Renal cortical epithelial cell (primary cell): ENCODE results near the gene GLRA2. TPM values are rescaled to one million over a fixed set of nuclear protein-coding genes. Genes with fewer than 3 reads are reported as not detected.
"Not testable (repeated sequence)": the region's sequence is repeated elsewhere in the genome, so short reads cannot be mapped to it uniquely, and the experiment has no call there.

Source experiments
- DNase-seq: peaks from one replicate; pipeline ENCODE4 v3.0.0-alpha.2; 2011; ENCODE audit warnings: low read depth
- total RNA-seq: library from RNA; depleted of rRNA; stranded (reverse); fragments of >200 nt; gene quantifications from 2 replicates; pipeline ENCODE4 v1.2.3, GENCODE V29; 2014

The GLRA2 gene
- total RNA-seq, 1 donor from 2014 or later, result 0.10 TPM

DNA sequence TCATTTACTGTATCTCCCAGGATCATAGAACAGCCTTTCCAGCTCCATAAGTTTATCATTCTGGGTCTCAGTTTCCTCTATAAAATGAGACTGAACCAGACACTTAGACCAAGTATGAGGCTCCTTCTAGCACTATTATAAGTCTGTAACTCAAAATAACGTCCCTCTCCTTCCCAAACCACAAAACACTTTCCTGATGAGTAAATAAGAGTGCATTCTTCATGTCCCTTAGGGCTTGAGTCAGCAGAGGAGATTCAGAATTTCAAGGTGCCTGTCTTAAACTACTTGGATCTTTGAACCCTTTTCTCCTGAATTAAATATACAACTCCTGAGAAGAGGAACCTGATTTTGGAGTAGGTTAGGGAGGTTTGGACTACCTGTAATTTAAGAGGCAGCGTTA is 62.6 kb downstream of the GLRA2 start:
- DNase-seq, result no peak

DNA sequence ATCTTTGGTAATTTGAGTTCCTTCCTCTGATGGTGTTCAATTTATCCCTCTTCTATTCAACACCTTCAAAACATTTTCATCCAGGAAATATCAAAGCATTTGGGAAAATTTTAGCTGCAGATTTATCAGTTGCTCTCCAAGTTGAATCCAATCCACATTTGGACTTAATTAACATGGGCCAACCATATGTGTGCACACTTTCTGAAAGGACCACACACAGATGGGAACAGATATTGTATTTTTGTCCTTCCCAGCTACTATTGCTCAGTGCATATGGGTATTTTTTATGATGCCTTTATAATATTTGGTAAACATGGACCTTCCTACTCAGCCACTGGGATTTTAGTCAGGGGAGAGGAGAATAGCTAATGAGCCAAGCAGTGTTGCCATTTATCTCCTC is 65.2 kb downstream of the GLRA2 start:
- DNase-seq, result no peak

DNA sequence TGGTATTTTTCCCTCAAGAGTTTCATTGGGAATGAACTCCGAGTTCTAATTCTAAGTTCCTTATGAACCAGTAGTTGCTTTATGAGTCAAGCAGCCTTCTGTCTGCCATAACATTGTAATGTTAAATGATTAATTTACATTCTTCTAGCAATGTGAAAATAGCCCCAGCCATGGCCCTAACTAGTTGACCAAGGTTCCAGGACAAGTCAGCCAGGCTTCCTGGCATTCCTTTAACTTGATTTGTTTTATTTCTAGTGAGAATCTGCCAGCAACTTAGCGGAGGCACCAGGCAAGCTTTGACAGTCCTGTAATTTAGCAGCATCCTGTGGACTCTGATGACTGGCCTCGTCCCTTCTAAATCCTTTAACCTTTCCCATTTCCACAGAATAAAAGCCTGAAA is 69.0 kb downstream of the GLRA2 start:
- DNase-seq, result peak; percentile 2

DNA sequence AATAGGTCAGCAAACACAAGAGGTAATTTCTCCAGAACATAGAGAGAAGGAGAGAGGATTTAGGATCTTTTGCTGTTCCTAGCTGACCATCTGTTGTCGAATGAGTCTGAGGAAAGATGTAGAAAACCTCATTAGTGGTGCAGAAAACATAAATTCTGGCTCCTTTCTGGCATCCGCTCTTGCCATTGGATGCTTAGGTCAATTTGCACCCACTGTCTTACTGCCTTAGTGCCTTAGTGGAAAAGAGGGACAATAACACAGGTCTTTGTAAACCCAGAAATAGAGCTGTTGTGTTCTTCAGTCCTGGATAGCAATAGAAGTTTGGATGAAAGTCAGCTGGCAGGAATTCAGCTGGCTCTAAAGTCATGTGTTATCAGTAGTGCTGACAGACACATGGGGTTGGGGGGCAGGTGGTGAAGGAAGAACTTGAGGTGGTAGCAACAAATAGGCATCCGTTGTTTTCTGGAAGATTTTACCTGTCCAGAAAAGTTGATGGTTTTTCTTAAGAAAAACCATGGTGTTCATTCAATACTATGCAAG is 78.2 kb downstream of the GLRA2 start:
- no peak for DNase-seq

DNA sequence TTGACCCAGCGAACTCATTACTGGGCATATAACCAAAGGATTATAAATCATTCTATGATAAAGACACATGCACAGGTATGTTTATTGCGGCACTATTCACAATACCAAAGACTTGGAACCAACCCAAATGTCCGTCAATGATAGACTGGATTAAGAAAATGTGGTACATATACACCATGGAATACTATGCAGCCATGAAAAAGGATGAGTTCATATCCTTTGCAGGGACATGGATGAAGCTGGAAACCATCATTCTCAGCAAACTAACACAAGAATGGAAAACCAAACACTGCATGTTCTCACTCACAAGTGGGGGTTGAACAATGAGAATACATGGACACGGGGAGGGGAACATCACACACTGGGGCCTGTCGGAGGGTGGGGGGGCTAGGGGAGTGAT is 83.1 kb downstream of the GLRA2 start:
- DNase-seq, result not testable (repeated sequence)

DNA sequence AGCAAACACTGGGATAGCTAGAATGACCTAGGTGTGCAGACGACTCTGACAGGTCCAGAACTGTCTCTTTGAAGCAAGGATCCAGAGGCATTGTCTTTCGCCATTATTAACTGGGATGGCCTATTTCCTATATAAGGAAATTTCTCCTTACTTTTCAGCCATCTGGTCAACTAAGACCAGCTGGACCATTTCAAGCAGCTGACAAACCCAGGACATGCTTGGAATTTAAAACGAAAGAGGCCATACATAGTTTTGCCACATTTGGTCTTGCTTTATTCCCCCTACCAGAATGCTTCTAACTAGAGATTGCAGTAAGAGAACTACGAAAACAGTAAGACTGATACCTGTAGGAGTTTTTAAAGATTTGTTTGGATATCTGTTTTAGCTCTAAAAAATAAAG is 87.0 kb downstream of the GLRA2 start:
- no peak for DNase-seq

DNA sequence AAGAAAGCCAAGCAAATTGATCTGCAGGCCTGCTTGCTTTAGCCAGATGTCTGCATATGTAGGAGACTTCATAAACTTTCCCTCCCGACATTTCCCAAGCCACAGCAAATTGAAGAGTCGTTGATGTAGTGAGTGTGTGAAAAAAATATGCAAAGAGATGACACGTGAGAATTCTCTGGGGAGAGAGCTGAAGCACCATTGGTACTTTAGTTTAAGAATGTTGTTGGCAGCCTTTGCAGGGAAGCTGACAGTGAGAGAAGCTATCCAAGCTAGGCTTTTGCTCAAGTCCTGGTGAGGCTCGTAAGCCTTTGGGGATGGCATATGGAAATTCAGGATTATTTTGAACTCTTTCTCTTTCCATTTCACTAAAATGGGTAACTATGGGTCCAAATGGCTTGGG is 87.5 kb downstream of the GLRA2 start:
- no peak for DNase-seq

DNA sequence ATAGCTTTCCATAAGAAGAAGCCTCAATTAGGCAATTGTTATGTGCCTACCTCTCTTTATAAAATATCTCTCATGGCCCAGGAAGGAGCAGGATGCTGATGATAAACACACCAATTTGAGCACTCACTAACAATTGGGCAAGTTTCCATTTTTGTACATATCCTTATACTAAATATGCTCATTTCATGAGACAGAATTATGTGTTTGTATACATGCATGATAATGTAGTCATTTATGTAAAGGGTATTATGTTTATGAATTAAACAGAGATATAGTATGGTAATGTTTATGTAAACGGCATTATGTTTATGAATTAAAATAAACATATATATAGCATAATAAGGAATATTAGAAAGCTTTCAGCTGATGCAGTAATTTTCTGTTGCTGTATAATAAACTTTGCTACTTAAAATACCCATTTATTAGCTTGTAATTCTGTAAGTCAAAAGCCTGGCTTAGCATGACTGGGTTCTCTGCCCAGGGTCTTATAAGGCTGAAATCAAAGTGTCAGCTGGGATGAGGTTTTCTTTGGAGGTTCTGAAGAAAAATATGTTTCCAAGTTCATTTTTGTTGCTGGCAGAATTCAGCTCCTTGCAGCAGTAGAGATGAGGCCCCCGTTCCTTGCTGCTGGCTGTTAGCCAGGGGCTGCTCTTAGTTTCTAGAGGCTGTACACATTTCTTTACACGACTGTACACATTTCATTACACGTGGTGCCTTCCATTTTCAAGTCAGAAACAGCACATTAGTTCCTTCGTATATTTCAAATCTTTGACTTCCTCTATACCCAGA is 89.0 kb downstream of the GLRA2 start:
- no peak for DNase-seq

DNA sequence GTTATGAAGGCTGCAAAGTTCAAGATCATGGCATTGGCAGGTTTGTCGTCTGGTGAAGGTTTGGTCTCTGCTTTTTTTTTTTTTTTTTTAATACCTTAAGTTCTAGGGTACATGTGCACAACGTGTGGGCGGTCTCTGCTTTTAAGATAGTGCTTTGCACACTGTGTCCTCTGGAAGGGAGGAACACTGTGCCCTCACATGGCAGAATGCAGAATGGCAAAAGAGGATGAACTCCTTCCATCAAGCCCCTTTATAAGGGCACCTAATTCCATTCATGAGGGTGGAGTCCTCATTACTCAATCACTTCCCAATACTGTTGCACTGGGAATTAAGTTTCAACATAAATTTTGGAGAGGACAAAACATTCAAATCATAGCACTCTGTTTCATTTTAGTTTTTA is 101.4 kb downstream of the GLRA2 start:
- no peak for DNase-seq

DNA sequence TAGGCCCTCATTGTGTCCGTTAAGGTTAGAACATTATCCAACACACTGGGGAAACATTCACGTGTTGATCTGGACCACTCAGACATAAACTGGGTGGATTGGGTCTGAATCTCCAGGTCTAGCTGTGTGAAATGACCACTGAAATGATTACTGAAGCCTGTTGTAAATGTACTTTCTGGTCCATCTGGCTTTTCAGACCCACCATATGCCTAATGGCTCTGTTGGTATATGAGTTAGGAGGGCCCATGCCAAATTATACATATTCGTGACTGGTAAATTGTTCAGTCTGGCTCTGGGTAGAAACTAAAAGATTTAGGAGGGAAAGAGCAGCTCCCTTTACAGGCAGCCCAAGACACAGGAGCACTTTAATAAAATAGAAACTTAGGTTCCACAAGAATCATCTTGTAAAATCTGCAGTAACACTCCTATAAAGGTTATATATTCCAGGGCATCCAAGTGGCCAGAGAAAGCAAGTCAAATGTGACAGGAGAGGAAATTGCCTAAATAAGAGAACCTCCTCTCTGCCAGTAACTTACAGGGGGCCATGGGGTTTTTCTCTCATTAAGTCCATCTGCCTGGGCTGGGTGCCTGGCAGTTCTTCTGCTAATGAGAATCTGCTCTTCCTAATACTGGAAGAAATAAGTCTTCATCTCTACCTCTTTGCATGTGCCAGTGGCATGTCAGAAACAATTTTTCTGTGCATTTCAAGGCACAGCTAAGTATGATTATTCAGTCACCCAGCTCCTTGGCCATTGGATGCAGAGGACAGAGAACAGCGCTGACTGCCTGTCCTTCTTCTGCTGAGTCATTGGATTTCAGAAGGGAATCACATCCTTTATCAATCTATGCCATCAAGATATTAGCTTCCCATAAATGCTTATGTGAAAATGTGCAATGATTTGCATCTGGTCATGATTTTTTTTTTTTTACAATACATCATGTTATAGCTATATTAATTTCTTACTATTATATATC is 112.6 kb downstream of the GLRA2 start:
- DNase-seq, result no peak

DNA sequence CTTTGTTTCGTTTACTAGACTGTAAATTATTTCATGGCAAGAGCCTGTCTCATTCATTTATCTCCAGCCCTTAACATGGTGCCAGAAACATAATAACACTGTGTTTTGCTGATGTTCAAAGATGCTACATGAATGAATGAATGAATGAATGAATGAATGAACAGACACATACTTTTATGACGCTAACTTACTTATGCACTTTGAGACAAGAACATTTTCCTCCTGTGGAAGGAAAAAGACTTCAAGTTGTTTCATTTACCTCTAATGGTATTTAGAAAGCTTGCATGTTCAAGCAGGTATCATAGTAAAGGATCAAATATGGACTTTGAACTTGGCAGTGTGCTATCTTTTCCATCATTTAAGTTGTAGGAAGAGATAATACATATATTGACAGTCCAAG is 131.6 kb downstream of the GLRA2 start:
- DNase-seq, result no peak

DNA sequence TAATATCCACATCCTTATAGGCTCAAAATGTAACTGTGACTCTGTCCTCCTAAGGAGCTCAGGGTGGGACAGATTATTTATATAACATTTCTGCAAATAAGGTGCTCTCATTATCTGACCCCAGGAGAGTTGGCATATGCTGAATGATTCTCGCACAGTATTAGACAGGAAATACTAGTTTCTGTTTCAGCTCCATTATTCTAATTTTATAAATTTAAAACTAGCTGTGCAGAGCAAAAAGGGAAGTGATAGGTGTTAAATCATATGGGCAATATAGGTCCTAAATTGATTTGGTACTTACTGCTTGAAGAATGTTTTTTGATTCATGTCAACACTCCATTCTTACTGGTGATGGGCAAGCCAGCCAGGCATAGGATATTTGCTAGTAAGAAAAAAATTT is 141.5 kb downstream of the GLRA2 start:
- no peak for DNase-seq

DNA sequence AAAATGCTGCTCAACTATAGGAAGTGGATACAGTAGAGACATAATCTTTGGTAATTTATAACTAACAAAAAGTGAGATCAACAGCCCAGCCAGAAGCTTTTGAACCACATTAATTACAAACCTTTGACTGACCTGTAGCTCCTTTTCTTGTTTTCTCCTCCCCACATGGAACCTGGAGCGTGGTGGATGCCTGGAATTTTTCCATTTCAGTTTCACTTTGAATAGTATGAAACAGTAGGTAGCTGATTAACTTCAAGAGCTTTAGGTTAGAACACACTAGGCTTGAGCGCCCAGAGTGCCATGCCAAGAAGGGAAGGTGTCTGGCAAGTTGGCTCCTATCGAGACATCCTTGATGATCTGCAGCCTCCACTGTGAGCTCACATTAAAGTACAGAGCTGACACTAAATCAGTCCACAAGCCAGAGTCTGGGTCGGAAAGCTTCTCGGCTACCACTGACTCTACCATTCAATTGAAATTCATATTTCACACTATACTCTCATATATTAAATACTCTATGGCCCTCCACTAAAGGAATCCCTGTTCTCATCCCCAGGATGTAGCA is 143.4 kb downstream of the GLRA2 start:
- peak; percentile 87 for DNase-seq

DNA sequence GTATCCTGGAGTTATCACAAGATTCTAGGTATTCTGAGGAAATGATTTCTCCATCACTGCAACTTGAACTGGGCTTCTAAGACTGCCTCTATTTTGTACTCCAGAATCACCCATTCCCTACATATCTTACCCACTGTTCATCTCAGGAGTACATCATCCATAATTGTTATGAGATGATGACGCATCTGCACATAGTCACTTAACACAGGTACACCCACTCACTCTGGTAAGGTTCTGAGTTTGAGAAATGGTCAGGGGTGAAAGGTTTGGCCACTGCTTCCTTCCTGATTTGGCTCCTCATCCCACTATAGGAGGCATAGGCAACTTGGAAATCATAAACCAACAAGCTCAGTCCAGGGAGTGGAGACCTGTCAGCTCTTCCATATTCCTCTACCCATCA is 143.9 kb downstream of the GLRA2 start:
- no peak for DNase-seq

DNA sequence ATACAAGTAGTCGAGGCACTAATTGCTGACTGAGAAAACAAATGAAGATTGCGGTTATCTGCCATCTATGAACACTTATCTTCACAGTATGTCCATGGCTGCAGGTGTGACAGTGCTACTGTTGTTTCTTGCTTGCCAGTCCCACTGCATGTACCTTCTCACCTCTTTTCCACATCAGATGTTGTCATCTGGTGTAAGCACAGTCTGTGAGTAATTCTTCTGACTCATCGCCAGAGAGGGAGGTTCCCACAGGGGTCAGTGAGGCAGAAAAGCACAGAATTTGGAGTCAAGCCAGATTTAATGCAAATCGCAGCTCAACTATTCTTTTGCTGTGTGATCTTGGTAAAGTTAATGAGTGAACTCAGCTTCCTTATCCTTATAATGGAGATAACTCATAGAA is 144.4 kb downstream of the GLRA2 start:
- peak; percentile 97 for DNase-seq

DNA sequence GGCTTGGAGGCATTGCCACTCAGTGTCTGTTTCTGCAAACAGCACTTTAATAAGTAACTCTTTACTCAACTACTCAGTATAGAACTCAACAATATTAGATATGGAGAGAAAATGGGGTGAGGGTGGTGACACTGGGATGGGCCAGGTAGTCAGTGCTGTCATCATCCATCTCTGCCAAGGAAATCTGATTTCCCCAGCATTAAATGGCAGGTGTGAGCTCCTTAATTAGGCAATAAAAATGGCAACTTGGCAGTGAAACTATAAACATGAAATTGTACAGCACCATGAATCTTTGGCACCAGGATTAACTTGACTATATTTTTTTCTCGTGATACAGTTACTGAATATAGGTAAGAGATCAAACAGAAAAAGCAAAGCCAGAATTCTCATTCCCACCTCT is 146.2 kb downstream of the GLRA2 start:
- no peak for DNase-seq

DNA sequence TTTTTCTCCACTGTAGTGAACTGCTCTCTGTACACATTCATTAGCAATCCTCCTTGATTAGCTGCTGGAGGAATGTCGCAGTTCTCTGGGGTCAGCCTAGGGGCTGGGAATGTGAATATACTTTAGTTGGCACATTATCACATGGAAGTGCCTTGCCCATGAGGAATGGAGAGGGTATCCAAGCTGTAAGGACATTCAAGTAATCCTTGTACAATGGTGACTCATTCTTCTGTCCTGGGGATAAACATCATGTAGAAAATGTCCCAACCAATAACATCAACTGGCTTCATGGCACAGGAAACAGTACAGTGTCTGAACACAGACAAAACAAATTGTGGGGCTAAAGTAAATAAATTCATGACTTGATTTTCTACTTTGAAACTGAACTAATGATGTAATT is 147.1 kb downstream of the GLRA2 start:
- peak; percentile 86 for DNase-seq

DNA sequence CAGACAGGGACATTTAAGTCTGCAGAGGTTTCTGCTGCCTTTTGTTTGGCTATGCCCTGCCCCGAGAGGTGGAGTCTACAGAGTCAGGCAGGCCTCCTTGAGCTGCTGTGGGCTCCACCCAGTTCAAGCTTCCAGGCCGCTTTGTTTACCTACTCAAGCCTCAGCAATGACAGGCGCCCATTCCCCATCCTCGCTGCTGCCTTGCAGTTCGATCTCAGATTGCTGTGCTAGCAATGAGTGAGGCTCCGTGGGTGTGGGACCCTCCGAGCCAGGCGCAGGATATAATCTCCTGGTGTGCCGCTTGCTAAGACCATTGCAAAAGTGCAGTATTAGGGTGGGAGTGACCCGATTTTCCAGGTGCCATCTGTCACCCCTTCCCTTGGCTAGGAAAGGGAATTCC is 159.0 kb downstream of the GLRA2 start:
- DNase-seq, result not testable (repeated sequence)

DNA sequence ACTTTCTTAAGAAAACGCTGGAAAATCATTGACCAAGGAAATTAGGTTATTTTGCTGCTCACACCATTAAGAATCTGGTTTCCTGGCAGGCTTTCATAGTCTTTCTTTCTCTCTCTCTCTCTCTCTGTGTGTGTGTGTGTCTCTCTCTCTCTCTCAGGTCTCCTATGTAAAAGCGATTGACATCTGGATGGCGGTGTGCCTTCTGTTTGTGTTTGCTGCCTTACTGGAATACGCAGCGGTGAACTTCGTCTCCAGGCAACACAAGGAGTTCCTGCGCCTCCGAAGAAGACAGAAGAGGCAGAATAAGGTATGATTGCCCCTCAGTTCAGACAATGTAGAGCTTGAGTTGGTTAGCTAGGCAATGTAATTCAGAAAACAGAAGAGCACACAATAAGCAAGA is 161.2 kb downstream of the GLRA2 start:
- peak; percentile 78 for DNase-seq

DNA sequence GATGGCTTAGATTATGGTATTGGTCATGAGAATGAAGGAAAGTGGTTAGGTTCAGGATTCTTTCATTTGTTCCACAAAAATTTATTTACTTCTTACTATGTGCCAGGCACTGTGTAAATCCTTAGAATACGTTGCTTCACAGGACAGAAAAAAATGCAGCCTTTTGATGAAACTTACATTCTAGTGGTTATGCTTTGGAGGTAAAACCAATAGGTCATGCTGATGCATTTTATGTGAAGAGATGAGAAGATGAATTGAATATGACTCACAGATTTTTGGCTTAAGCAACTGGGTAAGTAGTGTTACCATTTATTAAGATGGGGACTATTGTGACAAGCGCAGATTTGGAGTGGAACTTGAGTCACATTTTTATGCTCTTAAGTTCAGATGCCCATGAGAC is 165.3 kb downstream of the GLRA2 start:
- no peak for DNase-seq

DNA sequence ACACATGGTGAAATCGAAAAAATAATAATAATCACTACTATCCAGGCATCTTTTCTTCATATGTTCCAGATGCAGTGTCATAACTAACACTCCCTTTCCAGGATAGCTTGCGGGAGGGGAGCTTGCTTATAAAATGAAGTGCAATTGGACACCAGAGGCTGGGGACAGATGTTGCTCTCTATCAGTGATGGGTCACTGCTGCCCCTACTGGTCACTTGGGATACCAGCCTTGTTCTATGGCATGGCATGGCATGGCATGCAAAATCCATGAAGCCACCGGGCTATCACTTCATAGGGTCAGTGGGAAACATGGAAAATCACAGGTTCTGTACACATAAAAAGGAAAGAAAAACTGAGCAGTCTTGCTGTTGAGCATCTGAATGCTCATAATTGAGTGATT is 168.1 kb downstream of the GLRA2 start:
- no peak for DNase-seq

DNA sequence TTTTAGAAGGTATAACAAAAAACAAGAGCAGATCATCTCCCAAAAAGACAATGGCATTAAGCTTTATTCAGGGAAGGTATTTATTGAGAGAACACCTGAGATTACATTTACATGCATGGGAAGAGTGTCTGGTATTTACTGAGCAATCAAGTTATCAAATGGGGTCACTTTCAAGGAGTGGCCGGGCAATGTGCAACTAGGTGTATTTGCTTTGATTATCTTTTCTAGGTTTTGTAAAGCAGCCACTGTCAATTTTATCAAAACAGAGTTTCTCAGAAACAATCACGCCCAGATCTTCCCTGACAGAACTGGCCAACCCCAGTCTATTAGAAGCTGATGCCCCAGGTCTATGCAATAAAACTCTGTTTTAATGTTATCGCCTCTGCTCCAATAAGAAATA is 169.5 kb downstream of the GLRA2 start:
- no peak for DNase-seq
